H1 (cell line): Measurements from ENCODE around the gene PHLPP2. TPM values are rescaled to one million over a fixed set of nuclear protein-coding genes. Genes with fewer than 3 reads are reported as not detected.

Experiments used
- CBX5 ChIP-seq: fragments of 300-800, 300-1000 bp; sonication (generic); IDR thresholded peaks from 2 replicates; pipeline ENCODE4 v1.7.1; 2016; ENCODE audit warnings: antibody characterized with exemption, low read length, low read depth
- CBX8 ChIP-seq: fragments of 300-800, 300-1000 bp; sonication (generic); IDR thresholded peaks from 2 replicates; pipeline ENCODE4 v1.7.1; 2016; ENCODE audit warnings: low read depth, low read length, borderline replicate concordance
- CEBPB ChIP-seq: IDR thresholded peaks from 2 replicates; pipeline ENCODE4 v1.6.1; 2012; ENCODE audit warnings: low read depth, low read length
- CREB1 ChIP-seq: IDR thresholded peaks from 2 replicates; pipeline ENCODE4 v1.6.1; 2012; ENCODE audit warnings: inconsistent platforms
- MAFK ChIP-seq: IDR thresholded peaks from 2 replicates; pipeline ENCODE4 v1.6.1; 2012; ENCODE audit warnings: low read depth, mild to moderate bottlenecking, improper control_type of control experiment, low read length
- ZNF274 ChIP-seq: IDR thresholded peaks from 2 replicates; pipeline ENCODE4 v1.7.0; 2012; ENCODE audit warnings: low read length, borderline replicate concordance; ENCODE audit errors: extremely low read depth
- polyA plus RNA-seq, 7 experiments: library from polyadenylated mRNA; depleted of rRNA in 3 of 7; stranded (reverse) in 5 of 7; unstranded in 2 of 7; fragments of >200 nt in 5 of 7; fragments of 200-250 nt in 2 of 7; gene quantifications; 1 replicate in 5 of 7; 2 replicates in 1 of 7; 4 replicates in 1 of 7; pipeline versions ENCODE4 v1.2.1 to v1.2.3, GENCODE V29; 2011 to 2013; ENCODE audit warnings: missing spikeins in 2 of 7, mixed read lengths in 2 of 7
- total RNA-seq: library from RNA; stranded (reverse); fragmentation: NEBNext Ultra II Directional; extraction: Animal tissue kit (Norgen Biotek cat#: 25700); gene quantifications from 2 replicates; pipeline ENCODE4 v1.2.1, GENCODE V29; 2021

The PHLPP2 gene
- total and polyA plus RNA-seq, 2 of the 8 experiments (the other 6 are each of a cell fraction or from before 2014, with no cell fraction given) = 7.3 to 12.9 TPM

DNA sequence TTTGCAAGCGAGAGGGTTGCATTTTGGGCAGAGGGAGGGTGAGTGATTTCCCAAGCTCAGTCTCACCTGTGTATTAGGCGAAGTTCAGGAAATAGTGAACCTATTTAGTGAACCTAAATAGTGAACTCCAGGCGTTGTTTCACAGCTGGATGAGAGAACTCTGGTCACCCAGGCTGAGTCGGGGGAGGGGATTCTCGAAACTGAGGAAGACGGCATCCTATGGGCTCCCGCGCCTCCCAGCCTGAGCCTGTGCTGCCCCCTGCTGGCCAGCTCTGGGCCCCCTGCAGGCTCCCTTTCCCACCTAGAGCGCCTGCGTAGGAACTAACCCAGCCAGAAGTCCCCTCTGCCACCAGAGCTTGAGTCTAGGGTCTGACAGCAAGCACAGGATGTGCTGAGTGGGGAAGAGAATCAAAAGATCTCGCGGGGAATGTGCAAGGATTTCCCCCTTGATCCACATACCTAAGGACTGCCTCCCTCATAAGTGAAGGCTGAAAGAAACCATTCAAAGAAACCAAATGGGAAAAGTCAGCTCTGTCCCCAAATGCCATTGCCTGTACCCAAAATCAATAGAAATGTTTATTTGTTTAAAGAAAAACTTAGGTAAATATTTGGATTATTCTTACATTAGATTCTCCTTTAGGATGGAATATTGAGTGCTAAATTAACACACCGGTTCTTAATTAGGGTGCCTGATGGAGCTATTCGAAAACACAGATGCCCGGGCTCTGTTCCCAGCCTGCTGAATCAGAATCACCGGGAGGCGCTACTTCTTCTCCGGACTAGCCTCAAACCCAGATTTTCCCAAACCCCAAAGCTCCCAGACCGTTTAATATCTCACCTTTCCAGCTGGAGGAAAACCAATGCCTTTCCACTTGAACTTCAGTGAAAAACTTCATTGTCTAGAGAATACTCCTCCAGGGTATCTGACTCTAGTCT is 113.3 kb downstream of the PHLPP2 start (continued):
- no peak for TF ChIP-seq CBX8
- TF ChIP-seq CREB1 = no peak
- TF ChIP-seq MAFK = no peak
- no peak for TF ChIP-seq CBX5
- TF ChIP-seq CEBPB = no peak
- TF ChIP-seq ZNF274 = no peak
- TF ChIP-seq, all 59 proteins: peak for 8
